Fibroblast of the aortic adventitia (primary cell): ENCODE data around the gene CDHR1. TPM values are rescaled to one million over a fixed set of nuclear protein-coding genes. Genes with fewer than 3 reads are reported as not detected.
"Not testable (repeated sequence)": the region's sequence is repeated elsewhere in the genome, so short reads cannot be mapped to it uniquely, and the experiment has no call there.

Source experiments
- DNase-seq: peaks from one replicate; pipeline ENCODE4 v3.0.0-alpha.2; 2010; ENCODE audit warnings: low read depth
- H3K4me3 ChIP-seq: 2 replicates; pipeline ENCODE4 v1.5.1; 2011; ENCODE audit warnings: low read depth, mild to moderate bottlenecking, control low read depth, low read length, moderate library complexity
- total RNA-seq: library from RNA; depleted of rRNA; stranded (reverse); fragments of >200 nt; gene quantifications from 2 replicates; pipeline ENCODE4 v1.2.3, GENCODE V29; 2012; ENCODE audit warnings: low replicate concordance
- TF ChIP-seq, protein P1 (sequence below): IDR thresholded peaks from 2 replicates; pipeline ENCODE4 v1.5.1; 2011; ENCODE audit warnings: mild to moderate bottlenecking, low read length, control low read depth, inconsistent platforms; ENCODE audit not compliant: insufficient read depth

The CDHR1 gene
- total RNA-seq, result not detected in 2 replicates

DNA sequence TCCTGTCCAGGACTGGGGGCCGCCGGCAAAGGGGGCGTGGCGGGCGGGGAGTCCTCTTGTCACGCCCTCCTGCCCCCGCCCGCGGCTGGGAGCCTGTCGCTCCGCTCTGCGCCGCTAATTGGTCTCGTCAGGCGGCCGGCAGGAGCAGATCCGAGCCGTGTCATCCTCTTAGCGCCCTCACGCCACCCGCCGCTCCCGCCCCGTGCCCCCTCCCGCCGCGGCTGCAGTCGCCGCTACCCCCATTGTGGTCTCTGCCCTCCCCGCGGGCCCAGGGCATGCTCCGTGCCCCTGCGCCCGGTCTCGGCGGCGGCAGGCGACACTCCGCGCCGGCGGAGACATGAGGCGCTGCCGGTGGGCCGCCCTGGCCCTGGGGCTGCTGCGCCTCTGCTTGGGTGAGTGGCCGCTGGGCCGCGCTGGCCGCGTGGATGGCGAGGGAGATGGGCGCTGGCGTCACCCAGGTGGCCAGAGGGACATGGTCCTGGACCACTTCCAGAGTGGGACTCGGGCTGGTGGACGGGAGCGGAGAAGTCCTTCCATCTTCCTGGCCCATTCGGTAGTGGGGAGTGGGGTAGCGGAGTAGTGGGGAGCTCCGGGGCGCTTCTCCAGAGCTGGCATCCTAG, at the start of gene CDHR1:
Gene CDHR1 (plus strand): TSS at position 114 of the 620 bp plus-strand sequence. CDS start 224 bp downstream, at position 338.
- DNase-seq, result no peak
- no peak within 1 kb of the TSS for H3K4me3 ChIP-seq
- TF ChIP-seq, protein P1, sequence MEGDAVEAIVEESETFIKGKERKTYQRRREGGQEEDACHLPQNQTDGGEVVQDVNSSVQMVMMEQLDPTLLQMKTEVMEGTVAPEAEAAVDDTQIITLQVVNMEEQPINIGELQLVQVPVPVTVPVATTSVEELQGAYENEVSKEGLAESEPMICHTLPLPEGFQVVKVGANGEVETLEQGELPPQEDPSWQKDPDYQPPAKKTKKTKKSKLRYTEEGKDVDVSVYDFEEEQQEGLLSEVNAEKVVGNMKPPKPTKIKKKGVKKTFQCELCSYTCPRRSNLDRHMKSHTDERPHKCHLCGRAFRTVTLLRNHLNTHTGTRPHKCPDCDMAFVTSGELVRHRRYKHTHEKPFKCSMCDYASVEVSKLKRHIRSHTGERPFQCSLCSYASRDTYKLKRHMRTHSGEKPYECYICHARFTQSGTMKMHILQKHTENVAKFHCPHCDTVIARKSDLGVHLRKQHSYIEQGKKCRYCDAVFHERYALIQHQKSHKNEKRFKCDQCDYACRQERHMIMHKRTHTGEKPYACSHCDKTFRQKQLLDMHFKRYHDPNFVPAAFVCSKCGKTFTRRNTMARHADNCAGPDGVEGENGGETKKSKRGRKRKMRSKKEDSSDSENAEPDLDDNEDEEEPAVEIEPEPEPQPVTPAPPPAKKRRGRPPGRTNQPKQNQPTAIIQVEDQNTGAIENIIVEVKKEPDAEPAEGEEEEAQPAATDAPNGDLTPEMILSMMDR, result no peak

DNA sequence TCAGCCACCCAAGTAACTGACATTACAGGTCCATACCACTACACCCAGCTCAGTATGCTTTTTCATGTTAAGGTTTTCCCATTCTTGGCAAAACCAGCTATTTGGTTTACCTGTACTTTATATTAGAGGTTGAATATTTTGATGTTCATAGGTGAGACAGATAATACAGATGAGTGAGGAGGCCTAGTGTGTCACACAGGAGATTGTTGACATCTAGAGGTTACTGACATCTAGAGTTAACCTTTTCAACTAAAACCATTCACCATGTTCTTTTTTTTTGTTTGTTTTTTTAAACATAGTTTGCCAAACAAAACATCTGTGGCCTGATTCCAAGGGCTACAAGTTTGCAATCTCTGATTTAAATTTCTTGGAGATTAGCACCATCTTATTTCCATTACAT, 47.0 kb upstream of the CDHR1 start:
- TF ChIP-seq, protein P1, result no peak
- H3K4me3 ChIP-seq, result no peak overlapping the region

DNA sequence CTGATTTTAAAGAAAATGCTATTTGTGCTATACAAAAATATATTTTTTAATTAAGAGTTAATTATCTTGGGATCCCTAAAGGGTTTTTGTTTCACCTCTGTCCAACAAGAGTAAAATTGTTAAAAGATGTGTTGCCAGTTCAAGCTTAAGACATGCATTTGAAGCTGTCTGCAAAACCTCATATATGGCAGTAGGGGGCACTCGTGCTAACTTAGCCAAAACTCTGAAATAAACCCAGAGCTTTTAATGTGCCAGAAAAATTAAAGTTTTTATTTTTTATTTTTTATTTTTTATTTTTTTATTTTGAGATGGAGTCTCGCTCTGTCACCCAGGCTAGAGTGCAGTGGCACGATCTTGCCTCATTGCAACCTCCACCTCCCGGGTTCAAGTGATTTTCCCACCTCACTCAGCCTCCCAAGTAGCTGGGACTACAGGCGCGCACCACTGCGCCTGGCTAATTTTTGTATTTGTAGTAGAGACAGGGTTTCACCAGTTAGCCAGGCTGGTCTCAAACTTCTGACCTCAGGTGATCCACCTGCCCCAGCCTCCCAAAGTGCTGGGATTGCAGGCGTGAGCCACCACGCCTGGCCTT, 46.2 kb upstream of the CDHR1 start:
- TF ChIP-seq, protein P1, result peak; percentile 79
- H3K4me3 ChIP-seq, result not testable (repeated sequence)
- DNase-seq, result peak; percentile 62

More for the DNA sequence above, 47.0 kb upstream of the CDHR1 start:
- no peak for DNase-seq

DNA sequence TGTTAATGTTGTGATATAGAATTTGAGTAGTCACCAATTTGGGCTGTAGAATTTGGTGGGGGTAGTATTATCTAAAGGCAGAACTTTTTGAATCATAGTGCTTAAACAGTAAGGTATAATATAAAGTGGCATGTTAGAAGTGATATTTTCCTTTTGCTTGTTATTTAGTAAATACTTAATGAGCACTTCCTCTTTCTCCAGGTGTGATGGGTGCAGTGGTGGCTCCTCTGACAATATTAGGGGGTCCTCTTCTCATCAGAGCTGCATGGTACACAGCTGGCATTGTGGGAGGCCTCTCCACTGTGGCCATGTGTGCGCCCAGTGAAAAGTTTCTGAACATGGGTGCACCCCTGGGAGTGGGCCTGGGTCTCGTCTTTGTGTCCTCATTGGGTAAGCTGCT, 44.5 kb upstream of the CDHR1 start:
- DNase-seq, result no peak
- TF ChIP-seq, protein P1, result no peak
- no peak overlapping the region for H3K4me3 ChIP-seq

DNA sequence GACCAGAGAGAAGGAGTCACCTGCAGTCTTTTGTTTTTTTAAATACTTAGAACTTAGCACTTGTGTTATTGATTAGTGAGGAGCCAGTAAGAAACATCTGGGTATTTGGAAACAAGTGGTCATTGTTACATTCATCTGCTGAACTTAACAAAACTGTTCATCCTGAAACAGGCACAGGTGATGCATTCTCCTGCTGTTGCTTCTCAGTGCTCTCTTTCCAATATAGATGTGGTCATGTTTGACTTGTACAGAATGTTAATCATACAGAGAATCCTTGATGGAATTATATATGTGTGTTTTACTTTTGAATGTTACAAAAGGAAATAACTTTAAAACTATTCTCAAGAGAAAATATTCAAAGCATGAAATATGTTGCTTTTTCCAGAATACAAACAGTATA, 41.6 kb upstream of the CDHR1 start:
- no peak for DNase-seq
- TF ChIP-seq, protein P1, result no peak
- no peak overlapping the region for H3K4me3 ChIP-seq

DNA sequence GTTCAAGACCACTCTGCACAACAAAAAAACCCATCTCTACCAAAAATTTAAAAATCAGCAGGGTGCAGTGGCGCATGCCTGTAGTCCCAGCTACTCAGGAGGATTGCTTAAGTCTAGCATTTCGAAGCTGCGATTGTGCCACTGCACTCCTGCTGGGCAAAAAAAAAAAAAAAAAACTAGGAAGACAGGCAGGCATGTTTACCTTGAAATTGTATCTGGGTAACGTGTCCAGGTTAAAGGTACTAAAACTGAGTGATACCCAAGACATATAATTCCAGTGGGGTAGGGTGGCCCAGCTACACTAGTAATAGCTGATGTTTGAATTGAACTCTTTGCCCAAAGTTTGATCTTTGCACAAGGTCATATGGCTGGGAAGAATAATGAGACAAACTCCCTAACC, 38.8 kb upstream of the CDHR1 start:
- TF ChIP-seq, protein P1, result no peak
- no peak for DNase-seq
- no peak overlapping the region for H3K4me3 ChIP-seq
